HG03558 (cell line): ENCODE measurements around the gene DOCK1.

Experiments used
- ATAC-seq: cut with Tn5 transposase; IDR thresholded peaks from one replicate; pipeline ENCODE4 v1.9.1; 2021; ENCODE audit warnings: moderate number of reproducible peaks; ENCODE audit not compliant: unreplicated experiment; ENCODE audit errors: extremely low read depth

The DOCK1 gene

GRCh38 chr10:127067542-127068194, 162.4 kb downstream of the DOCK1 start:
- no peak for ATAC-seq

GRCh38 chr10:127068485-127068884, 163.3 kb downstream of the DOCK1 start:
- ATAC-seq, result no peak

- no peak for ATAC-seq
These were observed 164.2 kb downstream of the DOCK1 start for GRCh38 chr10:127069436-127069835.

- ATAC-seq, result no peak
These were observed 165.9 kb downstream of the DOCK1 start for GRCh38 chr10:127071126-127071525.

- no peak for ATAC-seq
These were observed 168.4 kb downstream of the DOCK1 start for GRCh38 chr10:127073666-127074065.

GRCh38 chr10:127079392-127079791, 174.2 kb downstream of the DOCK1 start:
- no peak for ATAC-seq

- no peak for ATAC-seq
These were observed 175.1 kb downstream of the DOCK1 start for GRCh38 chr10:127080317-127080716.

GRCh38 chr10:127081851-127082345, 176.7 kb downstream of the DOCK1 start:
- ATAC-seq, result no peak

GRCh38 chr10:127082651-127083050, 177.4 kb downstream of the DOCK1 start:
- no peak for ATAC-seq

GRCh38 chr10:127085957-127086356, 180.7 kb downstream of the DOCK1 start:
- no peak for ATAC-seq

- no peak for ATAC-seq
These were observed 183.7 kb downstream of the DOCK1 start for GRCh38 chr10:127088908-127089307.

GRCh38 chr10:127089446-127089845, 184.2 kb downstream of the DOCK1 start:
- no peak for ATAC-seq

GRCh38 chr10:127090138-127090537, 184.9 kb downstream of the DOCK1 start:
- ATAC-seq, result no peak

GRCh38 chr10:127091354-127091753, 186.1 kb downstream of the DOCK1 start:
- ATAC-seq, result no peak

GRCh38 chr10:127092916-127093315, 187.7 kb downstream of the DOCK1 start:
- no peak for ATAC-seq

GRCh38 chr10:127094984-127095383, 189.8 kb downstream of the DOCK1 start:
- no peak for ATAC-seq

GRCh38 chr10:127100983-127101615, 195.9 kb downstream of the DOCK1 start:
- ATAC-seq, result no peak

GRCh38 chr10:127102176-127102575, 196.9 kb downstream of the DOCK1 start:
- no peak for ATAC-seq

- ATAC-seq, result no peak
These were observed 209.9 kb downstream of the DOCK1 start for GRCh38 chr10:127115100-127115499.

GRCh38 chr10:127117125-127117524, 211.9 kb downstream of the DOCK1 start:
- no peak for ATAC-seq

- ATAC-seq, result no peak
These were observed 212.8 kb downstream of the DOCK1 start for GRCh38 chr10:127118034-127118433.

- no peak for ATAC-seq
These were observed 214.7 kb downstream of the DOCK1 start for GRCh38 chr10:127119936-127120335.
